Right cardiac atrium (tissue), 5 donors: ENCODE data around the gene GNAI1. TPM values are rescaled to one million over a fixed set of nuclear protein-coding genes. Genes with fewer than 3 reads are reported as not detected.
"Not testable (repeated sequence)": the region's sequence is repeated elsewhere in the genome, so short reads cannot be mapped to it uniquely, and the experiment has no call there.

Source experiments
- ATAC-seq, 2 donors: fragments of 200-7000 bp; cut with Tn5 transposase; one replicate each; pipeline versions ENCODE4 v1.8.0 to v1.9.1; 2020; ENCODE audit warnings: moderate library complexity in 2 of 2, mild to moderate bottlenecking in 1 of 2
- DNase-seq, 3 donors: peaks; one replicate each; pipeline ENCODE4 v3.0.0-alpha.2; 2020
- H3K27ac ChIP-seq: one replicate; pipeline ENCODE4 v1.5.1; 2013; ENCODE audit warnings: mild to moderate bottlenecking, low read length, control low read depth, moderate library complexity
- H3K27me3 ChIP-seq: one replicate; pipeline ENCODE4 v1.6.1; 2013; ENCODE audit not compliant: control insufficient read depth, insufficient read depth
- H3K4me1 ChIP-seq: one replicate; pipeline ENCODE4 v1.6.1; 2013; ENCODE audit warnings: low read length; ENCODE audit not compliant: control insufficient read depth, insufficient read depth
- H3K4me3 ChIP-seq: one replicate; pipeline ENCODE4 v1.5.1; 2013; ENCODE audit warnings: low read length, control low read depth
- H3K9me3 ChIP-seq: one replicate; pipeline ENCODE4 v1.6.1; 2013; ENCODE audit warnings: low read length; ENCODE audit not compliant: control insufficient read depth
- WGBS: extraction: QIAGEN DNeasy Blood & Tissue Kit; methylation state at CpG from one replicate; pipeline ENCODE4 v1.1.7; 2013; 5-methylcytosine and 5-hydroxymethylcytosine counted together
- intact Hi-C, 4 donors: fragments of 100-400 bp; cut with DNase I; formaldehyde crosslinking; loops; one replicate each; pipeline versions ENCODE4 v1.11.0 to v1.14.0; 2022 to 2023
- polyA plus RNA-seq: library from polyadenylated mRNA; stranded (reverse); fragments of 200-250 nt; gene quantifications from one replicate; pipeline ENCODE4 v1.2.3, GENCODE V29; 2013
- total RNA-seq, 4 donors: library from RNA; stranded (reverse); fragmentation: NEBNext Ultra II Directional; extraction: Animal tissue kit (Norgen Biotek cat#: 25700); gene quantifications; one replicate each; pipeline ENCODE4 v1.2.1, GENCODE V29; 2021
- donor health status: healthy with polysubstance abuse.
- donor health status: DM: no; HTN: yes; CAD: no.
- donor health status: DM: no; HTN: no; CAD: no.
- donor health status: DM: no; HTN: yes; CAD: no; lungs with severe emphysema.
- donor health status: DM: yes; HTN: yes; CAD: no.

GNAI1 gene
- total and polyA plus RNA-seq, 5 donors, result 7.5 to 10.2 (median 9.0) TPM

- peak in 1 of 2 donors; percentile 31 for ATAC-seq
- Histone ChIP-seq H3K9me3 (no peaks in the 10 kb centered on the region), H3K4me3 (no peak overlapping the region), H3K27ac (no peak overlapping the region), H3K4me1 (peaks cover 5% of the 10 kb centered on the region), H3K27me3 (no peaks in the 10 kb centered on the region)
- no peak for DNase-seq
- intact Hi-C loops, result no loop called here
- 50% methylated on average over 3 of the region's 3 CpGs for WGBS
These were observed 11.3 kb downstream of the GNAI1 start for GRCh38 chr7:80145780-80146422.

DNA sequence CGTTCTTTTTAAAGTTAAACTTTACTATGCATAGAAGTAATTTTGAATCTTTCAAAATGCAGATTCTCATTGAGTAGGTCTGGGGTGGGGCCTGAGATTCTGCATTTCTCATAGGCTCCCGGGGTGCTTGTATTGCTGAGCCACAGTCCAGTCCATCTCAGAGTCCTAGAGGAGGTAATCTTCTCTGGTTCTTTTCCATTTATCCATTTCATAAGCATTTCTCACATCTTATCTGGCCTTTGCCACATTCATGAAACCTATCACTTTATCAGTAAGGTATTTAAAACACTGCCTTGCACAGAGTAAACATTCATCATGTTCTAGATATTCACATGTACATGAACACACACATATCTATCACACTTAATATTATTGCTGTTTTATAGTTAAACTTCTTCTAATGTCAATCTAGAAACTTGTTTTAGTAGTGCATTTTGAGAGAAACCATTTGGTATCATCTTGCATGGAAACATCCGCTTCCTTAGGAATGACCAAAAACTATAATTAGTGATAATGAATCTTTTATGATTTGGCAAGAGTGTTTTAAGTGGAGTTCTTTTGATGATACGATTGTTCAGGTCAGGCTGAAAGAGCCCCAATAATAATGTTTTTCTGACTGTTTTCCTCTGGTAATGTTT lies 12.0 kb downstream of the GNAI1 start:
- peaks cover 7% of the 10 kb centered on the region for H3K4me1 ChIP-seq
- H3K27ac ChIP-seq, result no peak overlapping the region
- ATAC-seq (no peak), DNase-seq (no peak)
- 65% methylated on average over 4 of the region's 4 CpGs for WGBS
- no peaks in the 10 kb centered on the region for H3K9me3 ChIP-seq
- no peaks in the 10 kb centered on the region for H3K27me3 ChIP-seq
- no peak overlapping the region for H3K4me3 ChIP-seq
- intact Hi-C loops, result no loop called here

- ATAC-seq, result no peak
- no peak for DNase-seq
- Histone ChIP-seq H3K27me3 (no peaks in the 10 kb centered on the region), H3K4me3 (no peak overlapping the region), H3K9me3 (no peaks in the 10 kb centered on the region), H3K4me1 (peaks cover 7% of the 10 kb centered on the region), H3K27ac (no peak overlapping the region)
- WGBS, result 74% methylated on average over 3 of the region's 3 CpGs
- intact Hi-C loops, result no loop called here
These were observed 13.1 kb downstream of the GNAI1 start for GRCh38 chr7:80147543-80148391.

DNA sequence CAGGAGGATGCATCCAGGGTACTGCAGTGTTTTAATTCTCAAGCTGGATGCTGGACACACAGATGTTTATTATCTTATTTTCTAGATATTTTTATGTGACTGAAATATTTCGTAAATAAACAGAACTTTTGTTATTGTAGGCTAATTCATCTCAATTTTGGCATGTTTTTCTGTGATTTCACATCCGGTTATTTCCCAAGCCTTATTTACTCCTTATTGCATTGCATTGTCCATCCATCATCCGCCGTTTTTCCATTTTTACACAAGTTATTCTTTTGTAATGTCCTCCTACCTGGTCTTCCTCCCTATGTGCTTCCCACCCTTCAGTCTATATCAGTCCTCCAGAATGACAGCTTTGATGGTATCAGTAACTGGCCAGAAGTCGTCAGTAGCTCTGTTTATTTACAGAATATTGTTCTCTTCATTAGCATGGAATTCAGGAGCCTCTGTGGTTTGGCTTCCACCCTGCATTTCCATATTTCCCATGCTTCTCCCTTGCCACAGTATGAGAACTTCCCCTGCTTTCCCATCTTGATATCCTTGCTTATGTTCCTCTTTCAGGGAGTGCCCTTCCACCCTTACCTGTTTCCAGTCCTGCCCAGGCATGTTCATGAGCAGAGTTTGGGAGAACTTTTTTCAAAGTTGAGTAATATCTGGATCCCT lies 16.1 kb downstream of the GNAI1 start:
- no peak for DNase-seq
- Histone ChIP-seq H3K4me3 (no peak overlapping the region), H3K27me3 (no peaks in the 10 kb centered on the region), H3K4me1 (peaks cover 6% of the 10 kb centered on the region), H3K9me3 (no peaks in the 10 kb centered on the region), H3K27ac (no peak overlapping the region)
- WGBS, result 57% methylated on average over 5 of the region's 5 CpGs
- no peak for ATAC-seq
- intact Hi-C loops, result no loop called here

- ATAC-seq, result no peak
- H3K27me3 ChIP-seq, result no peaks in the 10 kb centered on the region
- no peak for DNase-seq
- H3K27ac ChIP-seq, result no peak overlapping the region
- H3K4me1 ChIP-seq, result peaks cover 2% of the 10 kb centered on the region
- intact Hi-C loops, result no loop called here
- H3K9me3 ChIP-seq, result no peaks in the 10 kb centered on the region
- H3K4me3 ChIP-seq, result no peak overlapping the region
These were observed 16.6 kb downstream of the GNAI1 start for GRCh38 chr7:80151274-80151665.

DNA sequence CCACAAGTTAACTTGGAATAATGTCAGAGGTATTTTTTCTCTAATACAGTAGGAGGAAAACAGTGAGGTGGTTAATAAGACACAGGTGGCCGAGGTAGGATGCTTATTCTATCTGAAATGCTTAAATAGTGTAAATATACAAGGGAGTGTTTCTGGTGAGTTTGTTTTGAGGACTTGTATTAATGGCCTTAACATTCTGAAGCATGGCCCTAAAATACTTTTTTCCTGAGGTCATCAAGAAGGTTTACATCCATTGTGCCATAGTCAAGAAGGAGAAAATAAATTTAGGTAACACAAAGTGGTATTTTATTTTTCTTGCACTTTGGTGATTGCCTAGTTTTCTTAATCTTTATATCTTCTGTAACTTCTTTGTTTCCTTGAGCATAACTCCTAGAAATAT lies 18.8 kb downstream of the GNAI1 start:
- peaks cover 2% of the 10 kb centered on the region for H3K4me1 ChIP-seq
- no peak overlapping the region for H3K27ac ChIP-seq
- ATAC-seq (no peak), DNase-seq (no peak)
- H3K4me3 ChIP-seq, result no peak overlapping the region
- no peaks in the 10 kb centered on the region for H3K9me3 ChIP-seq
- no peaks in the 10 kb centered on the region for H3K27me3 ChIP-seq
- intact Hi-C loops, result no loop called here
- WGBS, result 95% methylated on average over 1 of the region's 1 CpG

DNA sequence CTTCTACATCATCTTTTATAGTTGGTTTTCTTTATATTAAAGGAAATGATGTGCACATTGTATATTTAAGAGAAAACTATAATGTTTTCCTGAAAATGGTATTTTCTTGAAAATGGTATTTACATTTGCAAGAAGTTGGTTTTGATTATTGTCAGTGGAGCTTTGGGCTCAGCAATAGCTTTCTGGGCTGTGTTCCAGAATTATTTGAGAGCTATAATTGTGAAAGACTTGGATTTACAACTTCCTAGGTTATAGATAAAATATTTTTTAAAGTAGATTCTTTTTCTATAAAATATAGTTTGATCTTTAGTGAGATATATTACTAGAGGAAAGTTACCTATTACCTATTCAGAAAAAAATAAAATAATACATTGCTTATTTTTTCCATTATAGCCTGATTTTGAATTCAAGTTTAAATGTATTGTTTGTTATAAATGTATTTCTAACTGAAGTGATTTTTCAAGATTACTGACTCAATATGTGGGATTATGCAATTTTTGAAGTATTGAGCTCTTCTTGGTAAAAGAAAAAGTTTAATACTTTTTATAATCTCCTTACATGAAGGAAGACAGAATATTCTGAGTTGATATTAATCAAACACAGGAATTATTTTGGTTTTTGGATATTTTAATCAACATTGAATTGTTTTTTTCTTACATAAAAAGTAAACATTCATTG lies 20.2 kb downstream of the GNAI1 start:
- ATAC-seq (no peak), DNase-seq (no peak)
- intact Hi-C loops, result no loop called here
- Histone ChIP-seq H3K27ac (no peak overlapping the region), H3K9me3 (no peaks in the 10 kb centered on the region), H3K4me1 (peaks cover 2% of the 10 kb centered on the region), H3K4me3 (no peak overlapping the region), H3K27me3 (no peaks in the 10 kb centered on the region)

GRCh38 chr7:80155374-80155773 lies 20.7 kb downstream of the GNAI1 start:
- H3K27ac ChIP-seq, result no peak overlapping the region
- WGBS, result 95% methylated on average over 1 of the region's 1 CpG
- intact Hi-C loops, result no loop called here
- ATAC-seq, result no peak
- no peak for DNase-seq
- no peaks in the 10 kb centered on the region for H3K9me3 ChIP-seq
- peaks cover 2% of the 10 kb centered on the region for H3K4me1 ChIP-seq
- no peaks in the 10 kb centered on the region for H3K27me3 ChIP-seq
- H3K4me3 ChIP-seq, result no peak overlapping the region

DNA sequence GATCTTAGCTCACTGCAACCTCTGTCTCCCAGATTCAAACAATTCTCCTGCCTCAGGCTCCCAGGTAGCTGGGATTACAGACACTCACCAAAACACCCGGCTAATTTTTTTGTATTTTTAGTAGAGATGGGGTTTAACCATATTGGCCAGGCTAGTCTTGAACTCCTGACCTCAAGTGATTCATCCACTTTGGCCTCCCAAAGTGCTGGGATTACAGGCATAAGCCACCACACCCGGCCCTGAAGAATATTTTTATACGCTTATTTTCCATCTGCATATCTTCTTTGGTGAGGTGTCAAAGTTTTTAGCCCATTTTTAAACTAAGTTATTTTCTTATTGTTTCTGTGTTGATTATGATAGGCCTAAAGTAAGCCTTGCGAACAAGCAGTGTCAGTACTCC lies 23.1 kb downstream of the GNAI1 start:
- 88% methylated on average over 4 of the region's 4 CpGs for WGBS

DNA sequence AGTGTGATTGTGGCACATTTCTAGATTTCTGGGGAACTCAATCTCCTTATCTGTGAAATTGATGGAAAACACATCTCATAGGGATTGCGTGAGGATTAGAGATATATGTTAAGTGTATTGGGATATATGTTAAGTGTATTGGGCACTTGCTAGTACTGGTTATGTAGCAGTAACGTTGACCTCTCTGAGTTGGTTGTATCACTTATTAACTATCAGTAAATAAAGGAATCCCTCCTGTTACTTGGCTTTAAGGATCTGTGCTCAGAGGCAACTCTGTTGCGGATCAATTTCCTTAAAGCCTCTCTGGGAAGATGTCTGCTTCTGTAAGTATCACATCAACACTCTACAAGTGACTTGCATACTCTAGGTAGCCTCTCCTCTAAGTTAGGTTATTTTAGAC lies 25.2 kb downstream of the GNAI1 start:
- no peaks in the 10 kb centered on the region for H3K9me3 ChIP-seq
- no peak for ATAC-seq
- no peaks in the 10 kb centered on the region for H3K27me3 ChIP-seq
- intact Hi-C loops, result no loop called here
- WGBS, result 95% methylated on average over 3 of the region's 3 CpGs
- no peak overlapping the region for H3K4me3 ChIP-seq
- no peaks in the 10 kb centered on the region for H3K4me1 ChIP-seq
- H3K27ac ChIP-seq, result no peak overlapping the region
- DNase-seq, result no peak

More for the DNA sequence above, 23.1 kb downstream of the GNAI1 start:
- intact Hi-C loops, DNase-seq, H3K27ac ChIP-seq, H3K4me3 ChIP-seq, ATAC-seq, H3K4me1 ChIP-seq, H3K27me3 ChIP-seq, H3K9me3 ChIP-seq: not testable (repeated sequence)
